Breast epithelium (tissue), 3 donors: ENCODE measurements around the gene NNMT.

Experiments used
- POLR2AphosphoS5 ChIP-seq, 3 donors: sonication (generic); formaldehyde crosslinking; IDR thresholded peaks; one replicate each; pipeline ENCODE4 v1.6.1; 2017; ENCODE audit warnings: antibody characterized with exemption in 3 of 3
- TF ChIP-seq, protein P1 (sequence below), 3 donors: fragments of 450-650 bp; IDR thresholded peaks; one replicate each; pipeline ENCODE4 v1.5.1; 2016 to 2017; ENCODE audit warnings: antibody characterized with exemption in 3 of 3, mild to moderate bottlenecking in 3 of 3, moderate library complexity in 3 of 3

DNA sequence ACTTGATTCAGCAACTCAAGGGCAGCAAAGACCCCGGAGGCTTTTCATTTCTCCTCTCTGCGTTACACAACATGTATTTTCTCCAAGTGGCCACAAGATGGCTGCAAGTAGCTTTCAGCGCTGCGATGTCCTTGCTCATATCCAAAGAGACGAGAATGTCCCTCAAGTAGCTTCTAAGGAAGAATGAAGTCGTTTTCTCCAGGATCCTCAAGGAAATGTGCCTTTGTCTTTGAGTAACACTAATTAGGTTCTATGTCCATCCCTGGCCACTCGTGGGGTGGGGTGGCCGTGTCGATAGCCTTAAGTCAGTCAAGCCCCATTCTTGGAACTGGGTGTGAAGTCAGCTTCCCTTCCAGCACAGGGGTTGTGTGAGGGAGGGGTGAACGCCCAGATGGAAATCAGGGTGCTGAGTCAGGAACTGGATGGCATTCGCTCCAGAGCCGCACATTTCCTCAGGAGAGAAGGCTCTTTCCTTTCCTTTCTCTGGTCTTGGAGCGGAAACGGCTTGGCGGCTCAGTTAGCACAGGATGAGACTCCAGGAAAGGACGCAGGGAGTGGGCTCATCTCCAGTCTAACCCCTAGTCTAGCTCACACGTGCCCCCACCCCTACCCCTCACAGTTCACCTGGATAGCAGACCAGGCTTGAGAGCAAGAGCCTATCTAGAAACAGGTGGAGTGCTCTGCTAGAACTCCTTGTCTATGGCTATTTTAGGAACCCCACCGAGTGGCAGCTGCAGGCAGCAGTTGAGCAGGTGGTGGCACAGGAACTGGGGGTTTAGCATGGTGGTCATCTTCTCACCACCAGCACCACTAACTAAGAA, 44.3 kb downstream of the NNMT start:
- TF ChIP-seq, protein P1, sequence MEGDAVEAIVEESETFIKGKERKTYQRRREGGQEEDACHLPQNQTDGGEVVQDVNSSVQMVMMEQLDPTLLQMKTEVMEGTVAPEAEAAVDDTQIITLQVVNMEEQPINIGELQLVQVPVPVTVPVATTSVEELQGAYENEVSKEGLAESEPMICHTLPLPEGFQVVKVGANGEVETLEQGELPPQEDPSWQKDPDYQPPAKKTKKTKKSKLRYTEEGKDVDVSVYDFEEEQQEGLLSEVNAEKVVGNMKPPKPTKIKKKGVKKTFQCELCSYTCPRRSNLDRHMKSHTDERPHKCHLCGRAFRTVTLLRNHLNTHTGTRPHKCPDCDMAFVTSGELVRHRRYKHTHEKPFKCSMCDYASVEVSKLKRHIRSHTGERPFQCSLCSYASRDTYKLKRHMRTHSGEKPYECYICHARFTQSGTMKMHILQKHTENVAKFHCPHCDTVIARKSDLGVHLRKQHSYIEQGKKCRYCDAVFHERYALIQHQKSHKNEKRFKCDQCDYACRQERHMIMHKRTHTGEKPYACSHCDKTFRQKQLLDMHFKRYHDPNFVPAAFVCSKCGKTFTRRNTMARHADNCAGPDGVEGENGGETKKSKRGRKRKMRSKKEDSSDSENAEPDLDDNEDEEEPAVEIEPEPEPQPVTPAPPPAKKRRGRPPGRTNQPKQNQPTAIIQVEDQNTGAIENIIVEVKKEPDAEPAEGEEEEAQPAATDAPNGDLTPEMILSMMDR (IDR thresholded peaks at IDR 0.05), result peak; percentile 58 to 87 (median 82)
- TF ChIP-seq POLR2AphosphoS5 (IDR thresholded peaks at IDR 0.05), result peak in 2 of 3 donors; percentile 2 to 24
